Measurements from ENCODE around the gene MAP6D1.

DNA sequence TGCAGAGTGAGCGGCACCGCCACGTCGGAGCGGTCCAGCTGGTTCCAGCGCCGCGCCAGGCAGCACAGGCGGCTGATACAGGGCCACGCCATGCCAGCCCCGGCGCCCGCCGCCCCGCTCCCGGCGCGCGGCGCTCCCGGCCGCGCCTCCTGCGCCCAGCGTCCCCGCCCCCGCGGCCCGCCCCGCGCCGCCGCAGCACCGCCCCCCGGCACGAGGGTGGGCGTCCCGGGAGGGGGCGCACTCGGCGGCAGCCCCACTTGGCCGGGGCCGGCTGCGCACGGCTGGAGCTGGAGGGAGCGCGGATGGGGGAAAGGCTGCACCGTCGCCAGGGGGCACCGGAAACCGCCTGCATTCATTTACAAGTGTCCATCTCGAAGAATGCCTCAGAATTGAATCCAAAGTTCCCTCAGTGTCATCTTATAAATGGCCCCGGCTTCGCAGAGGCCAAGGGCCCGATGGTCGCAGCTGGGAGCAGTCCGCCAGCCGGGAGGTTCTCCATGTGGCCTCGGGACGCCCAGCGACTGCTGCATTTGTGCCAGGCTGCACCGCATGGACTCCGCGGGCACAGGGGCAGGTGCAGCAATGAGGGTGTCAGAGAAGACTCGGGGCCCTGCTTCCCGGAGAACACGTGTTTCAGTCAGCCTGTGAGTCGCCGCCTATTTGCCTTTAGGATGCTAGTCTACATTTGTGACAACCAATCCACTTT, at the start of gene MAP6D1:
- TF ChIP-seq CTCF (IDR thresholded peaks at IDR 0.05; ENCODE audit: poor library complexity) (peak; percentile 52), EZH2 (IDR thresholded peaks at IDR 0.05; ENCODE audit: borderline replicate concordance) (no peak), EZH2phosphoT487 (IDR thresholded peaks at IDR 0.05; ENCODE audit: low read depth, severe bottlenecking, unreplicated experiment) (no peak)

Measured in hepatocyte (in vitro differentiated cells).